Naive thymus-derived CD4-positive, alpha-beta T cell (primary cell): ENCODE measurements around the gene SMIM11. TPM values are rescaled to one million over a fixed set of nuclear protein-coding genes. Genes with fewer than 3 reads are reported as not detected.

Experiments used
- ATAC-seq: fragments of 150-1000 bp; cut with Tn5 transposase; 2 replicates; pipeline ENCODE4 v1.10.0; 2021; ENCODE audit warnings: mild to moderate bottlenecking, moderate library complexity
- CTCF ChIA-PET: fragments of 350-600 bp; sonication (Branson Sonifier 250); formaldehyde crosslinking; loops from one replicate; lab custom pipeline; 2021; ENCODE audit warnings: antibody characterized with exemption; lab: Charles Lee
- POLR2A ChIA-PET: fragments of 350-600 bp; sonication (Branson Sonifier 250); formaldehyde crosslinking; loops from one replicate; lab custom pipeline; 2021; ENCODE audit warnings: antibody characterized with exemption, inconsistent platforms; lab: Charles Lee
- DNase-seq, 9 donors: peaks; one replicate each; pipeline versions ENCODE4 v3.0.0 to v3.0.0-alpha.2; 2020 to 2022; ENCODE audit warnings: mixed read lengths in 1 of 9
- H3K27ac ChIP-seq: one replicate; pipeline ENCODE4 v1.7.0; 2013; ENCODE audit warnings: mild to moderate bottlenecking, low read depth, low read length, moderate library complexity
- H3K27me3 ChIP-seq, 2 donors: one replicate each; pipeline ENCODE4 v1.7.0; 2013; ENCODE audit warnings: low read length in 2 of 2, mild to moderate bottlenecking in 2 of 2, moderate library complexity in 2 of 2; ENCODE audit not compliant: control insufficient read depth in 2 of 2, insufficient read depth in 2 of 2
- H3K36me3 ChIP-seq, 3 experiments: 1 replicate in 2 of 3; 2 replicates in 1 of 3; pipeline ENCODE4 v1.7.0; 2013; ENCODE audit warnings: low read length in 3 of 3, mild to moderate bottlenecking in 3 of 3, moderate library complexity in 1 of 3; ENCODE audit not compliant: insufficient read depth in 3 of 3, control insufficient read depth in 2 of 3
- H3K4me1 ChIP-seq, 2 donors: one replicate each; pipeline ENCODE4 v1.7.0; 2013; ENCODE audit warnings: low read length in 2 of 2, mild to moderate bottlenecking in 2 of 2, moderate library complexity in 1 of 2; ENCODE audit not compliant: control insufficient read depth in 2 of 2, insufficient read depth in 2 of 2
- H3K4me3 ChIP-seq: 2 replicates; pipeline ENCODE4 v1.7.0; 2013; ENCODE audit warnings: mild to moderate bottlenecking, low read length
- H3K9me3 ChIP-seq, 3 experiments: 1 replicate in 2 of 3; 2 replicates in 1 of 3; pipeline ENCODE4 v1.7.0; 2013; ENCODE audit warnings: low read length in 3 of 3; ENCODE audit not compliant: control insufficient read depth in 2 of 3
- H3K27ac Mint-ChIP-seq, 9 donors: one replicate each; pipeline ENCODE4 v1.8.0; 2020 to 2022; ENCODE audit warnings: mixed read lengths in 9 of 9, mild to moderate bottlenecking in 8 of 9, moderate library complexity in 5 of 9, inconsistent platforms in 2 of 9
- H3K27me3 Mint-ChIP-seq, 5 donors: one replicate each; pipeline ENCODE4 v1.8.0; 2021 to 2022; ENCODE audit warnings: mixed read lengths in 5 of 5, mild to moderate bottlenecking in 1 of 5
- H3K36me3 Mint-ChIP-seq, 5 donors: one replicate each; pipeline ENCODE4 v1.8.0; 2020 to 2022; ENCODE audit warnings: mixed read lengths in 5 of 5, mild to moderate bottlenecking in 3 of 5, inconsistent platforms in 1 of 5
- H3K4me1 Mint-ChIP-seq, 7 donors: one replicate each; pipeline ENCODE4 v1.8.0; 2020 to 2022; ENCODE audit warnings: mixed read lengths in 7 of 7, mild to moderate bottlenecking in 3 of 7, inconsistent platforms in 1 of 7
- H3K4me3 Mint-ChIP-seq, 10 donors: one replicate each; pipeline ENCODE4 v1.8.0; 2020 to 2022; ENCODE audit warnings: mild to moderate bottlenecking in 10 of 10, mixed read lengths in 10 of 10, moderate library complexity in 6 of 10, inconsistent platforms in 2 of 10
- H3K9me3 Mint-ChIP-seq, 11 donors: one replicate each; pipeline ENCODE4 v1.8.0; 2020 to 2022; ENCODE audit warnings: mixed read lengths in 11 of 11, mild to moderate bottlenecking in 4 of 11, inconsistent platforms in 1 of 11, moderate library complexity in 1 of 11
- intact Hi-C, 2 donors: fragments of 100-400 bp; cut with micrococcal nuclease; formaldehyde crosslinking; loops; one replicate each; pipeline ENCODE4 v1.15.1; 2023
- polyA plus RNA-seq, 2 donors: library from polyadenylated mRNA; unstranded; fragments of 300-500 nt; fragmentation: Illumina TruSeq; gene quantifications; one replicate each; pipeline ENCODE4 v1.2.3, GENCODE V29; 2021
- total RNA-seq, 6 experiments: library from RNA in 5 of 6; stranded (reverse) in 5 of 6; gene quantifications; 1 replicate in 5 of 6; 2 replicates in 1 of 6; pipeline ENCODE4 v1.2.3 and lab custom pipeline; 2021 to 2026

The SMIM11 gene
- total and polyA plus RNA-seq, 7 experiments from 2014 or later: 5.6 to 19.8 (median 8.9) TPM

- Histone ChIP-seq H3K27ac (no peak overlapping the region), H3K4me1 (no peaks in the 10 kb centered on the region), H3K4me3 (no peak overlapping the region), H3K36me3 (no peaks in the 10 kb centered on the region), H3K27me3 (no peaks in the 10 kb centered on the region), H3K9me3 (no peaks in the 10 kb centered on the region)
- Mint-ChIP-seq H3K27me3 (peaks cover 0 to 5% (median 0%) of the 10 kb centered on the region in 5 donors), H3K36me3 (peaks cover 0 to 7% (median 0%) of the 10 kb centered on the region in 5 donors), H3K27ac (no peak overlapping the region), H3K4me1 (peaks cover 0 to 9% (median 0%) of the 10 kb centered on the region in 7 donors), H3K9me3 (peaks cover 0 to 1% (median 0%) of the 10 kb centered on the region in 11 donors), H3K4me3 (no peak overlapping the region)
- ChIA-PET CTCF (interaction anchor here (2.1 kb wide), 1 partner anchor 12 kb away, joined by 6 read pairs; no protein-coding TSS in a partner anchor), POLR2A (no interaction called here)
- no peak for ATAC-seq
- intact Hi-C loops: no loop called here
- DNase-seq: no peak
These were observed 39.1 kb upstream of the SMIM11 start for GRCh38 chr21:34336245-34336644.

GRCh38 chr21:34336756-34337391 lies 38.4 kb upstream of the SMIM11 start:
- no peaks in the 10 kb centered on the region for H3K27me3 ChIP-seq
- Mint-ChIP-seq H3K4me3 (no peak overlapping the region), H3K4me1 (peaks cover 0 to 9% (median 0%) of the 10 kb centered on the region in 7 donors), H3K9me3 (peaks cover 0 to 1% (median 0%) of the 10 kb centered on the region in 11 donors), H3K36me3 (peaks cover 0 to 7% (median 0%) of the 10 kb centered on the region in 5 donors), H3K27me3 (peaks cover 0 to 5% (median 0%) of the 10 kb centered on the region in 5 donors), H3K27ac (no peak overlapping the region)
- POLR2A ChIA-PET: no interaction called here
- H3K27ac ChIP-seq: no peak overlapping the region
- DNase-seq: no peak
- no peaks in the 10 kb centered on the region for H3K4me1 ChIP-seq
- no peak for ATAC-seq
- H3K9me3 ChIP-seq: no peaks in the 10 kb centered on the region
- H3K36me3 ChIP-seq: no peaks in the 10 kb centered on the region
- no peak overlapping the region for H3K4me3 ChIP-seq
- CTCF ChIA-PET: no interaction called here
- intact Hi-C loops: no loop called here

- Mint-ChIP-seq H3K4me3 (no peak overlapping the region), H3K4me1 (peaks cover 0 to 9% (median 0%) of the 10 kb centered on the region in 7 donors), H3K9me3 (peaks cover 0 to 1% (median 0%) of the 10 kb centered on the region in 11 donors), H3K36me3 (peaks cover 0 to 7% (median 0%) of the 10 kb centered on the region in 5 donors), H3K27ac (no peak overlapping the region), H3K27me3 (peaks cover 0 to 5% (median 0%) of the 10 kb centered on the region in 5 donors)
- no peaks in the 10 kb centered on the region for H3K27me3 ChIP-seq
- no peak overlapping the region for H3K4me3 ChIP-seq
- no peak overlapping the region for H3K27ac ChIP-seq
- ATAC-seq: no peak
- intact Hi-C loops: no loop called here
- CTCF ChIA-PET: interaction anchor here (1.3 to 1.5 kb wide), 2 partner anchors 9 to 10 kb away, joined by 3 to 7 read pairs; no protein-coding TSS in a partner anchor
- H3K36me3 ChIP-seq: no peaks in the 10 kb centered on the region
- no peaks in the 10 kb centered on the region for H3K9me3 ChIP-seq
- H3K4me1 ChIP-seq: no peaks in the 10 kb centered on the region
- no peak for DNase-seq
- POLR2A ChIA-PET: no interaction called here
These were observed 37.6 kb upstream of the SMIM11 start for GRCh38 chr21:34337741-34338140.

GRCh38 chr21:34338226-34338625 lies 37.1 kb upstream of the SMIM11 start:
- Mint-ChIP-seq H3K27ac (no peak overlapping the region), H3K9me3 (peaks cover 0 to 1% (median 0%) of the 10 kb centered on the region in 11 donors), H3K4me1 (peaks cover 0 to 9% (median 0%) of the 10 kb centered on the region in 7 donors), H3K27me3 (peaks cover 0 to 5% (median 0%) of the 10 kb centered on the region in 5 donors), H3K36me3 (peaks cover 0 to 7% (median 0%) of the 10 kb centered on the region in 5 donors), H3K4me3 (no peak overlapping the region)
- CTCF ChIA-PET: interaction anchor here (1.3 to 1.5 kb wide), 2 partner anchors 8 to 10 kb away, joined by 3 to 7 read pairs; no protein-coding TSS in a partner anchor
- POLR2A ChIA-PET: no interaction called here
- H3K36me3 ChIP-seq: no peaks in the 10 kb centered on the region
- no peak overlapping the region for H3K4me3 ChIP-seq
- no peaks in the 10 kb centered on the region for H3K4me1 ChIP-seq
- no peaks in the 10 kb centered on the region for H3K9me3 ChIP-seq
- ATAC-seq: no peak
- H3K27ac ChIP-seq: no peak overlapping the region
- no peaks in the 10 kb centered on the region for H3K27me3 ChIP-seq
- no peak for DNase-seq
- intact Hi-C loops: no loop called here

GRCh38 chr21:34340061-34340460 lies 35.2 kb upstream of the SMIM11 start:
- DNase-seq (no peak), ATAC-seq (no peak)
- Histone ChIP-seq H3K9me3 (no peaks in the 10 kb centered on the region), H3K27ac (no peak overlapping the region), H3K4me1 (no peaks in the 10 kb centered on the region), H3K4me3 (no peak overlapping the region), H3K27me3 (no peaks in the 10 kb centered on the region), H3K36me3 (no peaks in the 10 kb centered on the region)
- Mint-ChIP-seq H3K4me3 (no peak overlapping the region), H3K4me1 (peaks cover 0 to 9% (median 0%) of the 10 kb centered on the region in 7 donors), H3K27ac (peak overlapping the region in 1 of 9 donors; percentile 47), H3K9me3 (peaks cover 0 to 1% (median 0%) of the 10 kb centered on the region in 11 donors), H3K27me3 (peaks cover 0 to 5% (median 0%) of the 10 kb centered on the region in 5 donors), H3K36me3 (peaks cover 0 to 7% (median 0%) of the 10 kb centered on the region in 5 donors)
- ChIA-PET CTCF (no interaction called here), POLR2A (no interaction called here)
- intact Hi-C loops: no loop called here

GRCh38 chr21:34342476-34342875 lies 32.8 kb upstream of the SMIM11 start:
- no peak overlapping the region for H3K4me3 ChIP-seq
- H3K27me3 ChIP-seq: no peaks in the 10 kb centered on the region
- Mint-ChIP-seq H3K4me1 (peaks cover 0 to 13% (median 0%) of the 10 kb centered on the region in 7 donors), H3K27ac (peak overlapping the region in 1 of 9 donors; percentile 9), H3K4me3 (no peak overlapping the region), H3K9me3 (peaks cover 0 to 1% (median 0%) of the 10 kb centered on the region in 11 donors), H3K36me3 (peaks cover 0 to 7% (median 0%) of the 10 kb centered on the region in 5 donors), H3K27me3 (peaks cover 0 to 5% (median 0%) of the 10 kb centered on the region in 5 donors)
- H3K36me3 ChIP-seq: no peaks in the 10 kb centered on the region
- CTCF ChIA-PET: no interaction called here
- ATAC-seq (no peak), DNase-seq (no peak)
- POLR2A ChIA-PET: interaction anchor here (0.8 kb wide), 1 partner anchor 14 kb away, joined by 4 read pairs; no protein-coding TSS in a partner anchor
- no peaks in the 10 kb centered on the region for H3K9me3 ChIP-seq
- no peaks in the 10 kb centered on the region for H3K4me1 ChIP-seq
- H3K27ac ChIP-seq: no peak overlapping the region
- intact Hi-C loops: no loop called here
